Measurements from ENCODE around the gene ARHGEF28. TPM values are rescaled to one million over a fixed set of nuclear protein-coding genes. Genes with fewer than 3 reads are reported as not detected.

ARHGEF28 gene
- total and polyA plus RNA-seq, 10 of the 15 experiments (the other 5 are each of a cell fraction or from before 2014, with no cell fraction given): 0.10 to 0.72 (median 0.22) TPM; not detected in 2

DNA sequence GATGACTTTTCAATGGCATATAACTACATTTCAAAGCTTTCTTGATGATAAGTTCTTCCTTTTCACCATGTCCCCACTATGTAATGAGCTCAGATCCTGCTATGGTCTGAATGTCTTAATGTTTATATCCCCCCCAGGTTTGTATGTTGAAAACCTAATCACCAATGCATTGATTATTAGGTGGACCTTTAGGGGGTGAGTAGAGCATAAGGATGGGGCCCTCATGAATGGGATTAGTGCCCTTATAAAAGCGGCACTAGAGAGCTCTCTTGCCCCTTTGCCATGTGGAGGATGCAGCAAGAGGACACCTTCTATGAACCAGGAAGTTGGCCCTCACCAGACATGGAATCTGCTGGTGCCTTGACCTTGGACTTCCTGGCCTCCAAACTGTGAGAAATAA, 316.8 kb downstream of the ARHGEF28 start (continued):
- TF ChIP-seq CBX5 (IDR thresholded peaks at IDR 0.05; ENCODE audit: low read depth): no peak
- TF ChIP-seq, protein P1, sequence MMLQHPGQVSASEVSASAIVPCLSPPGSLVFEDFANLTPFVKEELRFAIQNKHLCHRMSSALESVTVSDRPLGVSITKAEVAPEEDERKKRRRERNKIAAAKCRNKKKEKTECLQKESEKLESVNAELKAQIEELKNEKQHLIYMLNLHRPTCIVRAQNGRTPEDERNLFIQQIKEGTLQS (IDR thresholded peaks at IDR 0.05; ENCODE audit: borderline replicate concordance, extremely low read depth, low read depth, low read length): no peak
- no peak for TF ChIP-seq ATF7 (IDR thresholded peaks at IDR 0.05; ENCODE audit: low read depth)

DNA sequence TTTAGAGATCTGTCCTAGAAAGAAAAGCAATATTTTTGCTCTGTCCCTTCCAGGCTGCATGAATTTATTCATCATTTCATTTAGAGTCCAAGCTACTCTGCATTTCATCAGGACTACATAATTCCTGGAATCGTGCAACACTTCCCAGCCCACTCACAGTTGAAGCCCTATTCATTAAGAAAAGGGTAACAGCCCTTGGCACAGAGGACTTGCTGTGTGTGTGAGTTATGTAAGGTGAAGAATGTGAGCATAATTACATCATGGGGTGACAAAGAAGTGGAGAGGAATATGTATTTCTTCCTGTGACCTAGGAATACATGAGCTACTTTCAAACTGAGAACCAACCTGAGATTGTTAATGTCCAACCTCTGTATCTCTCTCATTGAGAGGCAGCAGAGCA, 317.4 kb downstream of the ARHGEF28 start:
- no peak for FAIRE-seq
- RAD21 ChIA-PET (ENCODE audit: unreplicated experiment): no interaction called here
- in situ Hi-C loops (cut with MboI) (no loop called here), intact Hi-C loops (cut with micrococcal nuclease; ENCODE audit: unreplicated experiment) (no loop called here)
- no peak overlapping the region for H3K27ac ChIP-seq (ENCODE audit: control insufficient read depth, insufficient read depth)
- no peaks in the 10 kb centered on the region for H3K9me3 ChIP-seq (replicated peaks; ENCODE audit: control insufficient read depth, insufficient read depth, low read length)
- CTCF ChIA-PET: interaction anchor here (0.7 to 1.3 kb wide), 3 partner anchors 26 to 42 kb away, joined by 3 to 6 read pairs (median 3); no protein-coding TSS in a partner anchor
- no peaks in the 10 kb centered on the region for H3K36me3 ChIP-seq (ENCODE audit: control insufficient read depth in 2 of 2, insufficient read depth in 2 of 2, low read length in 1 of 2)
- no TSS peak for BruUV-seq (replicated peaks)
- H3K4me1 ChIP-seq (ENCODE audit: control insufficient read depth, insufficient read depth, low read length): no peaks in the 10 kb centered on the region
- no peaks in the 10 kb centered on the region for H3K79me2 ChIP-seq (ENCODE audit: control insufficient read depth, insufficient read depth, low read length)
- H2AFZ ChIP-seq (ENCODE audit: control insufficient read depth, low read depth, low read length): no peak overlapping the region
- no peaks in the 10 kb centered on the region for H3K27me3 ChIP-seq (replicated peaks in 1 of 2; ENCODE audit: control insufficient read depth in 2 of 2, insufficient read depth in 2 of 2, low read length in 1 of 2)
- SMC1A ChIA-PET (ENCODE audit: uncharacterized antibody, unreplicated experiment): interaction anchor here (1.0 to 1.6 kb wide), 3 partner anchors 14 to 220 kb away, joined by 3 read pairs; no protein-coding TSS in a partner anchor
- WGBS (ENCODE audit: insufficient coverage, insufficient replicate concordance, low lambda C conversion rate, missing lambda C conversion rate): 4% methylated on average over 1 of the region's 1 CpG
- no peak overlapping the region for H3K4me2 ChIP-seq (ENCODE audit: control insufficient read depth, insufficient read depth)
- no peak for DNase-seq (ENCODE audit: low read depth, low spot score)
- no peak overlapping the region for H3K9ac ChIP-seq (ENCODE audit: control insufficient read depth, insufficient read depth, low read length)
- no peak for ATAC-seq
- POLR2A ChIA-PET: no interaction called here
- H4K20me1 ChIP-seq (ENCODE audit: control insufficient read depth, insufficient read depth): no peaks in the 10 kb centered on the region
- no peak overlapping the region for H3K4me3 ChIP-seq
- TF ChIP-seq YY1 (IDR thresholded peaks at IDR 0.05; ENCODE audit: low read depth, low read length) (no peak), ZNF384 (IDR thresholded peaks at IDR 0.05; ENCODE audit: borderline replicate concordance, low read depth, low read length) (no peak), ZNF274 (IDR thresholded peaks at IDR 0.05; ENCODE audit: insufficient read depth, insufficient read length) (no peak), RB1 (IDR thresholded peaks at IDR 0.05; ENCODE audit: borderline replicate concordance) (no peak), WRNIP1 (IDR thresholded peaks at IDR 0.05; ENCODE audit: borderline replicate concordance, low read depth, low read length) (no peak), SUZ12 (IDR thresholded peaks at IDR 0.05; ENCODE audit: unreplicated experiment) (no peak), CBX3 (IDR thresholded peaks at IDR 0.05; ENCODE audit: borderline replicate concordance, low read depth) (no peak), NR2C2 (IDR thresholded peaks at IDR 0.05; ENCODE audit: borderline replicate concordance, control insufficient read depth, insufficient read length, low read depth) (no peak), NFYB (IDR thresholded peaks at IDR 0.05; ENCODE audit: insufficient read depth, low read depth, low read length) (no peak)
- TF ChIP-seq, protein P2, sequence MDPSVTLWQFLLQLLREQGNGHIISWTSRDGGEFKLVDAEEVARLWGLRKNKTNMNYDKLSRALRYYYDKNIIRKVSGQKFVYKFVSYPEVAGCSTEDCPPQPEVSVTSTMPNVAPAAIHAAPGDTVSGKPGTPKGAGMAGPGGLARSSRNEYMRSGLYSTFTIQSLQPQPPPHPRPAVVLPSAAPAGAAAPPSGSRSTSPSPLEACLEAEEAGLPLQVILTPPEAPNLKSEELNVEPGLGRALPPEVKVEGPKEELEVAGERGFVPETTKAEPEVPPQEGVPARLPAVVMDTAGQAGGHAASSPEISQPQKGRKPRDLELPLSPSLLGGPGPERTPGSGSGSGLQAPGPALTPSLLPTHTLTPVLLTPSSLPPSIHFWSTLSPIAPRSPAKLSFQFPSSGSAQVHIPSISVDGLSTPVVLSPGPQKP (IDR thresholded peaks at IDR 0.05; ENCODE audit: low read depth, low read length): no peak
- TF ChIP-seq, protein P3, sequence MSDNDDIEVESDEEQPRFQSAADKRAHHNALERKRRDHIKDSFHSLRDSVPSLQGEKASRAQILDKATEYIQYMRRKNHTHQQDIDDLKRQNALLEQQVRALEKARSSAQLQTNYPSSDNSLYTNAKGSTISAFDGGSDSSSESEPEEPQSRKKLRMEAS (IDR thresholded peaks at IDR 0.05; ENCODE audit: low read depth, low read length): no peak
- TF ChIP-seq, protein P4, sequence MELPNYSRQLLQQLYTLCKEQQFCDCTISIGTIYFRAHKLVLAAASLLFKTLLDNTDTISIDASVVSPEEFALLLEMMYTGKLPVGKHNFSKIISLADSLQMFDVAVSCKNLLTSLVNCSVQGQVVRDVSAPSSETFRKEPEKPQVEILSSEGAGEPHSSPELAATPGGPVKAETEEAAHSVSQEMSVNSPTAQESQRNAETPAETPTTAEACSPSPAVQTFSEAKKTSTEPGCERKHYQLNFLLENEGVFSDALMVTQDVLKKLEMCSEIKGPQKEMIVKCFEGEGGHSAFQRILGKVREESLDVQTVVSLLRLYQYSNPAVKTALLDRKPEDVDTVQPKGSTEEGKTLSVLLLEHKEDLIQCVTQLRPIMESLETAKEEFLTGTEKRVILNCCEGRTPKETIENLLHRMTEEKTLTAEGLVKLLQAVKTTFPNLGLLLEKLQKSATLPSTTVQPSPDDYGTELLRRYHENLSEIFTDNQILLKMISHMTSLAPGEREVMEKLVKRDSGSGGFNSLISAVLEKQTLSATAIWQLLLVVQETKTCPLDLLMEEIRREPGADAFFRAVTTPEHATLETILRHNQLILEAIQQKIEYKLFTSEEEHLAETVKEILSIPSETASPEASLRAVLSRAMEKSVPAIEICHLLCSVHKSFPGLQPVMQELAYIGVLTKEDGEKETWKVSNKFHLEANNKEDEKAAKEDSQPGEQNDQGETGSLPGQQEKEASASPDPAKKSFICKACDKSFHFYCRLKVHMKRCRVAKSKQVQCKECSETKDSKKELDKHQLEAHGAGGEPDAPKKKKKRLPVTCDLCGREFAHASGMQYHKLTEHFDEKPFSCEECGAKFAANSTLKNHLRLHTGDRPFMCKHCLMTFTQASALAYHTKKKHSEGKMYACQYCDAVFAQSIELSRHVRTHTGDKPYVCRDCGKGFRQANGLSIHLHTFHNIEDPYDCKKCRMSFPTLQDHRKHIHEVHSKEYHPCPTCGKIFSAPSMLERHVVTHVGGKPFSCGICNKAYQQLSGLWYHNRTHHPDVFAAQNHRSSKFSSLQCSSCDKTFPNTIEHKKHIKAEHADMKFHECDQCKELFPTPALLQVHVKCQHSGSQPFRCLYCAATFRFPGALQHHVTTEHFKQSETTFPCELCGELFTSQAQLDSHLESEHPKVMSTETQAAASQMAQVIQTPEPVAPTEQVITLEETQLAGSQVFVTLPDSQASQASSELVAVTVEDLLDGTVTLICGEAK (IDR thresholded peaks at IDR 0.05; ENCODE audit: borderline replicate concordance): no peak

Data from GM12878 (cell line).